NCI-H748 (cell line): ENCODE measurements around the gene DLL4.

Experiments used
- DNase-seq: peaks from one replicate; lab custom pipeline; 2025; ENCODE audit not compliant: unreplicated experiment; lab: John Stamatoyannopoulos, UW

Gene DLL4

GRCh38 chr15:40928821-40929659, at the start of gene DLL4:
DLL4 (plus strand) TSS chr15:40929340; CDS start chr15:40929669, 329 bp downstream.
- DNase-seq: peak; percentile 94

- DNase-seq: no peak
Observed at GRCh38 chr15:40879609-40880008, 49.5 kb upstream of the DLL4 start.

GRCh38 chr15:40881351-40881750, 47.8 kb upstream of the DLL4 start:
- no peak for DNase-seq

GRCh38 chr15:40886586-40886985, 42.6 kb upstream of the DLL4 start:
- no peak for DNase-seq

- no peak for DNase-seq
Observed at GRCh38 chr15:40889112-40889511, 40.0 kb upstream of the DLL4 start.

GRCh38 chr15:40891138-40891537, 38.0 kb upstream of the DLL4 start:
- no peak for DNase-seq

GRCh38 chr15:40891810-40892446, 37.2 kb upstream of the DLL4 start:
- peak; percentile 66 for DNase-seq

- DNase-seq: no peak
Observed at GRCh38 chr15:40892447-40893012, 36.6 kb upstream of the DLL4 start.

- DNase-seq: no peak
Observed at GRCh38 chr15:40893019-40893670, 36.0 kb upstream of the DLL4 start.

GRCh38 chr15:40893733-40894680, 35.1 kb upstream of the DLL4 start, which contains the start of gene VPS18:
VPS18 (plus strand) TSS chr15:40894450; CDS start chr15:40894769, 319 bp downstream.
- DNase-seq: peak; percentile 95

- peak; percentile 44 for DNase-seq
Observed at GRCh38 chr15:40894681-40895448, 34.3 kb upstream of the DLL4 start.

- no peak for DNase-seq
Observed at GRCh38 chr15:40899536-40900207, 29.5 kb upstream of the DLL4 start.

GRCh38 chr15:40900256-40901052, 28.7 kb upstream of the DLL4 start:
- DNase-seq: no peak

GRCh38 chr15:40901053-40901443, 28.1 kb upstream of the DLL4 start:
- DNase-seq: no peak

GRCh38 chr15:40902605-40903561, 26.3 kb upstream of the DLL4 start:
- no peak for DNase-seq

- no peak for DNase-seq
Observed at GRCh38 chr15:40904552-40905201, 24.5 kb upstream of the DLL4 start.
